ENCODE measurements around the gene RNF217. TPM values are rescaled to one million over a fixed set of nuclear protein-coding genes. Genes with fewer than 3 reads are reported as not detected.

RNF217 gene
- total and polyA plus RNA-seq, 8 donors = 3.4 to 14.3 (median 8.0) TPM

DNA sequence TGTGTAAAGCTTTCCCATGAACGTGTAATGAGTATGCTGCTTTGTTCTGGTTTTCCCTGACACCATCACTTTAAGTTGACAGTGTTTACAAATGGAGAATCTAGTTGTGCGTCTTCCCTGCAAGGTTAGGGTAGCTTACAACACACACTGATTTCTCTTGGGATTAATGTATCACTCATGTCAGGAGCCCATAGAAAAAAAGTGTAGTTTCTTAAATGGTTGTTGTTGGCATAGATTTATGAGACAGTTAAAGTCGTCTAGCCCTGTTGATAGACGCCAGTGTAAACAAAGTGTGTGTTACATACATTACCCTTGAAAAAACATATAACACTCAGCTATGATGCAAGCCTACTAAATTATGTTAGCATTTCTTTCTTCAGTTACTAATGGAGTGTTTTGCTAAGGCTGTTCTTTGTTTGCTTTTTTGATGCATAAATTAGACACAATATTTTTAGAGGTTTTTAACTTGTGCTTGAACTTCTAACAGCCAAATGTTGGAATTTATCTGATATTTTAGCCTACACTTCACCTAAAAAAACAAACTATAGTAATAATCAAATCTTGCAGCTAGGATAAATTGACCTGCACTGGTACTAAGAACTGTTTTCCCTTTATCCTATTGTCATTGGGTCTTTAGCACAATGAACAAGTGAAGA is 88.6 kb downstream of the RNF217 start:
- Histone ChIP-seq H3K4me3 (no peak overlapping the region), H3K36me3 (no peaks in the 10 kb centered on the region), H3K9me3 (no peaks in the 10 kb centered on the region), H3K27ac (no peak overlapping the region), H3K4me1 (no peaks in the 10 kb centered on the region), H3K27me3 (no peaks in the 10 kb centered on the region)
- DNase-seq (no peak), FAIRE-seq (no peak), ATAC-seq (no peak)
- 54 to 55% methylated on average over 4 of the region's 4 CpGs for WGBS, 2 donors
- intact Hi-C loops (cut with DNase I) = no loop called here
- TF ChIP-seq, protein P1, sequence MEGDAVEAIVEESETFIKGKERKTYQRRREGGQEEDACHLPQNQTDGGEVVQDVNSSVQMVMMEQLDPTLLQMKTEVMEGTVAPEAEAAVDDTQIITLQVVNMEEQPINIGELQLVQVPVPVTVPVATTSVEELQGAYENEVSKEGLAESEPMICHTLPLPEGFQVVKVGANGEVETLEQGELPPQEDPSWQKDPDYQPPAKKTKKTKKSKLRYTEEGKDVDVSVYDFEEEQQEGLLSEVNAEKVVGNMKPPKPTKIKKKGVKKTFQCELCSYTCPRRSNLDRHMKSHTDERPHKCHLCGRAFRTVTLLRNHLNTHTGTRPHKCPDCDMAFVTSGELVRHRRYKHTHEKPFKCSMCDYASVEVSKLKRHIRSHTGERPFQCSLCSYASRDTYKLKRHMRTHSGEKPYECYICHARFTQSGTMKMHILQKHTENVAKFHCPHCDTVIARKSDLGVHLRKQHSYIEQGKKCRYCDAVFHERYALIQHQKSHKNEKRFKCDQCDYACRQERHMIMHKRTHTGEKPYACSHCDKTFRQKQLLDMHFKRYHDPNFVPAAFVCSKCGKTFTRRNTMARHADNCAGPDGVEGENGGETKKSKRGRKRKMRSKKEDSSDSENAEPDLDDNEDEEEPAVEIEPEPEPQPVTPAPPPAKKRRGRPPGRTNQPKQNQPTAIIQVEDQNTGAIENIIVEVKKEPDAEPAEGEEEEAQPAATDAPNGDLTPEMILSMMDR (IDR thresholded peaks at IDR 0.05) = no peak

DNA sequence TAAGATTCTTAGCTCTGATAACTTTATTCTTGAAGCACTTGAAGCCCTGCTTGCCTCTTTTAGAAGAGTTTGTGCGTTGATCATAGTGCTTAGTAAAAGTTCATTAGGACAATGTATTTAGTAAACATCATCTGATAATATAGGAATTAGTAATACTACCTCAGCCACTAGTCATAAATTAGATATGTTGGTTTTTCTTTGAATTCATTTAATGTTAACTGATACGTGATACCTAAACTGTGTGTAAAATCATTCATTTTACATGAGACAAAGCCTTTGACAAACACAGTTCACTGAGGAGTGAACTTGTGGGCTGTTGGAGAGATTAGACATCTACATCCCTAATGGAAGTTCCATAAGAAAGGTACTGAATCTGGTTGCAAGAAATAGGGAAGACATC is 91.6 kb downstream of the RNF217 start:
- Histone ChIP-seq H3K4me1 (no peaks in the 10 kb centered on the region), H3K27me3 (no peaks in the 10 kb centered on the region), H3K4me3 (no peak overlapping the region), H3K9me3 (no peaks in the 10 kb centered on the region), H3K27ac (no peak overlapping the region), H3K36me3 (no peaks in the 10 kb centered on the region)
- intact Hi-C loops (cut with DNase I) = no loop called here
- no peak for FAIRE-seq
- no peak for ATAC-seq
- WGBS, 2 donors = 95 to 97% methylated on average over 2 of the region's 2 CpGs
- TF ChIP-seq, protein P1 (IDR thresholded peaks at IDR 0.05) = no peak
- no peak for DNase-seq

DNA sequence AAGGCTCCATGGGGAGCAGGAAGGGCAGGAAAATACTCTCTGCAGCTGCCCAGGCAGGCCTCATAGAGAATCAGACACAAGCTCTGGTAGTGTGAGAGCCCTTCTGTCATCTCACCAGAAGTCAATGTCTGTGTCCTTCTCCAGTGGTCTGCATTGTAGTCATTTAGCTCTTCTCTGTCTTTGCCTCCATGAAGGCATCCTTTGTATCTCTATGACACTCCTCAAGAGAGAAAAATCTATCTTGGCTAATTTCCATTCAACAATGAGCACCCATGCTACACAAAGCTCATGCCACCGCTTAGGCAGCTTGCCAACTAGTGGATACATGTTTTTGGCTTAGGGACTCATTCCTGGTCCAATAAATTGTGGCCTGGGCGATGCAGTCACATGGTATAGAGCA is 92.1 kb downstream of the RNF217 start:
- no peaks in the 10 kb centered on the region for H3K9me3 ChIP-seq
- no peak for ATAC-seq
- intact Hi-C loops (cut with DNase I) = no loop called here
- no peak for DNase-seq
- 92 to 94% methylated on average over 2 of the region's 2 CpGs for WGBS, 2 donors
- TF ChIP-seq, protein P1 (IDR thresholded peaks at IDR 0.05) = no peak
- no peaks in the 10 kb centered on the region for H3K4me1 ChIP-seq
- H3K36me3 ChIP-seq = no peaks in the 10 kb centered on the region
- FAIRE-seq = no peak
- no peak overlapping the region for H3K4me3 ChIP-seq
- H3K27me3 ChIP-seq = no peaks in the 10 kb centered on the region
- no peak overlapping the region for H3K27ac ChIP-seq

DNA sequence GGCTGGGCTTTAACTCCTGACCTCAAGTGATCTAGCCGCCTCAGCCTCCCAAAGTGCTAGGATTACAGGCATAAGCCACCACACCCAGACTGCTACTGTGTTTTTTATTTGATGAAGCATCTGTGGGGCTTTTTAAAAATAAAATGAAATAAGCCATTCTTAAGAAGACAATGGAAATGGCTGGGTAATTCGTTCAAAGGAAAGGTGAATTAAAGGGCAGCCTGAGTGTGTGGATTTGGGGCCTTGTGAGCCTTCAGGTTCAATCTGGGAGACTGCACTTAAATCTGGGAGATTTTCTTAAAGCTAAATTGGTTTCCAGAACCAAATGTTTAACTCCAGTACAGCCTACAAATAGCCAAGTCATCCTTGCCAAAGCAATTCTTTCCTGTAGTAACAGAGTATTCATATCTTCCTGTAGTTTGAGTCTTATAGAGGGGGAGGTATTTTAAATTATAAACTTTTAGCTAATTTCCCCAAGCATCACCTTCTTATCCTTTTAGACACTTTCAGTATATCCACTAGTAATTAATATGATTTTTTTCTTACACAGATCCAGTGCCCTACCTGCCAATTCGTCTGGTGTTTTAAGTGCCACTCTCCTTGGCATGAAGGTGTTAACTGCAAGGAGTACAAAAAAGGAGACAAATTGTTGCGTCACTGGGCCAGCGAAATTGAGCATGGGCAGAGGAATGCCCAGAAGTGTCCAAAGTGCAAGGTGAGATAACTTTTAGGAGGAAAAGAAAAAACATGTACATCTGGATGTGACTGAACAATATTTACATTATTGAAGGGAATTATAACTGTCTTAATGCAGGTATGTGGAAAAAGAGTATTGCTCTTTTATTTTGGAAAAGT is 95.4 kb downstream of the RNF217 start:
- intact Hi-C loops (cut with DNase I) = no loop called here
- Histone ChIP-seq H3K4me1 (no peaks in the 10 kb centered on the region), H3K9me3 (no peaks in the 10 kb centered on the region), H3K4me3 (no peak overlapping the region), H3K27me3 (no peaks in the 10 kb centered on the region), H3K36me3 (no peaks in the 10 kb centered on the region), H3K27ac (no peak overlapping the region)
- WGBS, 2 donors = 66 to 67% methylated on average over 5 of the region's 5 CpGs
- no peak for ATAC-seq
- TF ChIP-seq, protein P1 (IDR thresholded peaks at IDR 0.05) = no peak
- no peak for DNase-seq
- no peak for FAIRE-seq

DNA sequence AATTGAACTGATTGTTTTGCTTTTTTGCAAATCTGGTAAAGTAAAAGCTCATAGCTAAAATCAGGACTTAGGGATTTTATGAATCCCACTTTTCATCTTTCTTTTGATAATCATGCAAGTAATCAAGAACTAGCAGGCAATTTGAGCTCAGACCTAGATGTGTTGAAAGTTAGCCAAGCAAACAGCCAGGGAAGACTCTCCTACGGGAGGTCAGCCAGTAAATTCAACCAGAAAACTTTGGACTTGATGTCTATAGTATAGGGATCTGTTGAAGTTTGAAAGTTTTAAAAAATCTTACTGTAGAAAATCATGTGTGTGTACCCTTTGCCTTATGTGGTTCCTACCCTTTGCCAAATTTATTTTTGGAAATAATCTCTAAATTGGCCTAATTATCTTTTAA is 96.3 kb downstream of the RNF217 start:
- Histone ChIP-seq H3K9me3 (no peaks in the 10 kb centered on the region), H3K4me3 (no peak overlapping the region), H3K36me3 (no peaks in the 10 kb centered on the region), H3K27me3 (no peaks in the 10 kb centered on the region), H3K4me1 (no peaks in the 10 kb centered on the region), H3K27ac (no peak overlapping the region)
- 82 to 89% methylated on average over 1 of the region's 1 CpG for WGBS, 2 donors
- TF ChIP-seq, protein P1 (IDR thresholded peaks at IDR 0.05) = no peak
- DNase-seq (no peak), ATAC-seq (no peak), FAIRE-seq (no peak)
- intact Hi-C loops (cut with DNase I) = no loop called here
